ENCODE measurements around the gene FAM234B.
"Not testable (repeated sequence)": the region's sequence is repeated elsewhere in the genome, so short reads cannot be mapped to it uniquely, and the experiment has no call there.

FAM234B gene

DNA sequence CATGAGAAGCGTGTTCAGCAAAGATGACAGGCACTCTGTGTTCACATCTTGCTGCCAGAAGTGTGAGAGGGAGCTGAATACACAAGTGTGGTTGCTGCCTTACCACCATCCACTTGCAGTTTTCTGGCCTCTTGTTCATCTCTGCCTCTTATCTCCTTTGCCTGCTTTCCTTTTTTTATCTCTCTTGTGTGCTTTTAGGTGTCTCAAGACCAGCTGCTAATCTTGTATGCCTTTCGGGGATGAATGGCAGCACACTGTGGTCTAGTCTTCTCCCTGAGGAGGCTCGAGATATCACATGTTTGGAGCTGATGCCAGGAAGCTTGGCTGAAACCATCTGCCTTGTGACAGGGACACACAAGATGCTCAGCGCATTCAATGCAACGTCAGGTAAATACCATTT, 17.2 kb downstream of the FAM234B start:
- no peak for DNase-seq (ENCODE audit: low read depth)

DNA sequence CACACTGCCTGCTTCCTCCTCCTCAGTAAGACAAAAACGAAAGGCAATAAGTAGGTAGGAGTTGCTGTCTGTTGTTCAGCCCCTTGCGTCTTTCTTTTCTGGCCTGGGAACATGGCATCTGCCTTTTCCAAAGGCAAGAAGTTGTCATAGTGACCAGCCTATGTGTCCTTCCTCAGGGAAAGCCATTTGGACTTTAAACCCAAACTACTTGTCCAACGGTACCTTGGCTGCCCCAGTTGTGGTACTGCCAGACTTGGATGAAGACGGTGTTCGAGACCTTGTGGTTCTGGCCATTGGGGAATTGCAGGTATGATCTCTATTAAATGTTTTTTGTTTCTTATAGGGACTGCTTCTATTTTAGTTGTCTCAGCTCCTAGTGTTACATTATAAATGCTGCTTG, 18.5 kb downstream of the FAM234B start:
- no peak for DNase-seq (ENCODE audit: low read depth)

DNA sequence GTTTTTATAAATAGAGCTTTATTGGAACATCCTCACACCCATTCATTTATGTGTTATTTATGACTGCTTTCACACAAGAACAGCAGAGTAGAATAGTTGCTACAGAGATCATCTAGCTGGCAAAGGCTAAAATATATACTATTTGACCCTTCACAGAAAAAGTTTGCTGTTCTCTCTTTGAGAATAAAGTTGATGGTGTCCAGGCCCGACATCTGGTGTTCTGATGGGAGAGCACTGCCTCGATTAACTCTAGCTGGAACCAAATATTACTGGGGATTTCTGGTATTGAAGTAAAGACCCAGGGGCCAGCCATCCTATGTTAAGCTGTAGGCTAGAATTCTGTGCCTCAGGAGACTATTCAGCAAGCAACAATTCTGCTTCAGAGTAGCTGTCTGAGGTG, 21.8 kb downstream of the FAM234B start:
- DNase-seq (ENCODE audit: low read depth), result no peak

DNA sequence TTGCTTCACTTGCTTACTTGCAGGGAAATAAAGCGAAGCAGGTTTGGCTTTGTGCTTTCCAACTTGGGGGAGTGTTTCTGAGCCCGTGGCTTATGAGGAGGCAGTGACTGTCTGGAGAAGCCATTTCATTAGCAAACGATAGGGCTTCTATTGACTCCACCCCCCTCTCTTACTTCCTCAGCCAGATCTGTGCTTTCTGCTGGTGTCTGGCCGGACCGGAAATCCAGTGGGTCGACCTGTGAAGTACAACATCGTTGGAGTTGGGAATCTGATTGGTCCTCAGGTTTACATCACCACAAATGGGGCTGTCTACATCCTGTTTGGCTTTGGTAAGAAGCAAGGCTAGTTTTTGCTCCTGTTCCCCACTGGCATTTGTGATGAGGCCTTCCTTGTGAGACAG, 22.3 kb downstream of the FAM234B start:
- DNase-seq (ENCODE audit: low read depth), result no peak

DNA sequence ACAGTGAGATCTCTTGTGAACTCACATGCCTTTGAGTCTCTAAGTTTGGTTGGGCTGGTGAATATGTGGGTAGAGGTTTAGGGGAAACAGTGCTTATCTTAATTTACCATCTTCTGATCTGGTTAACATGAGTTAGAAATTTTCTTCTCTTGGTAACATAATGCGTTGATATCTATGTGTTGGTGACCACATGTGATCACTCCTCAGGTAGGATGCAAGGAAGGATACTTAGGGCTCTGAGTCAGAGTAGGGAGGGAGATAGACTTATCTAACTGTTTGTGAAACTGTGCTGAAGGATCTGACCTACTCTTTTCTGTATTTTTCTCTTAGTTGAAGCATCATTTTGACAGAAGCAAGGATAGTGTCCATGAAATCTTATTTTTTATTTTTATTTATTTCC, 23.1 kb downstream of the FAM234B start:
- no peak for DNase-seq (ENCODE audit: low read depth)

DNA sequence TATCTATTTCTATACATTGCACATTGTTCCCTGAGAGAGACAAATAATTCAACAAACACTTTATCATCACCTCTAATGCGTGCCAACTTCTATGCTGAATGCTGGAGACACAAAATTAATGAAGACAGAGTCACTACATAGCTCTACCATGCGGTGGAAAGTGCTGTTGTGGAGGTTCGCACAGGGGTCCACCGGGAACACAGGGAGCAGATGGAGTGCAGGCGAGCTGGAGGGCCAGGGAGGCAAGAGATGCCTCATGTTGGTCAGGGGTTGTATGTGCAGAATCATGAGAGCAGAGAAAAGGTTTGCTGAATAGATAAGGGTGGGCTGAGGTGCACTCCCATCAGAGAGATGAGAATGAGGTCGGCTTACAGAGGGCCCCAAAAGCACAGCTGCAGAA, 25.2 kb downstream of the FAM234B start:
- DNase-seq (ENCODE audit: low read depth), result no peak

DNA sequence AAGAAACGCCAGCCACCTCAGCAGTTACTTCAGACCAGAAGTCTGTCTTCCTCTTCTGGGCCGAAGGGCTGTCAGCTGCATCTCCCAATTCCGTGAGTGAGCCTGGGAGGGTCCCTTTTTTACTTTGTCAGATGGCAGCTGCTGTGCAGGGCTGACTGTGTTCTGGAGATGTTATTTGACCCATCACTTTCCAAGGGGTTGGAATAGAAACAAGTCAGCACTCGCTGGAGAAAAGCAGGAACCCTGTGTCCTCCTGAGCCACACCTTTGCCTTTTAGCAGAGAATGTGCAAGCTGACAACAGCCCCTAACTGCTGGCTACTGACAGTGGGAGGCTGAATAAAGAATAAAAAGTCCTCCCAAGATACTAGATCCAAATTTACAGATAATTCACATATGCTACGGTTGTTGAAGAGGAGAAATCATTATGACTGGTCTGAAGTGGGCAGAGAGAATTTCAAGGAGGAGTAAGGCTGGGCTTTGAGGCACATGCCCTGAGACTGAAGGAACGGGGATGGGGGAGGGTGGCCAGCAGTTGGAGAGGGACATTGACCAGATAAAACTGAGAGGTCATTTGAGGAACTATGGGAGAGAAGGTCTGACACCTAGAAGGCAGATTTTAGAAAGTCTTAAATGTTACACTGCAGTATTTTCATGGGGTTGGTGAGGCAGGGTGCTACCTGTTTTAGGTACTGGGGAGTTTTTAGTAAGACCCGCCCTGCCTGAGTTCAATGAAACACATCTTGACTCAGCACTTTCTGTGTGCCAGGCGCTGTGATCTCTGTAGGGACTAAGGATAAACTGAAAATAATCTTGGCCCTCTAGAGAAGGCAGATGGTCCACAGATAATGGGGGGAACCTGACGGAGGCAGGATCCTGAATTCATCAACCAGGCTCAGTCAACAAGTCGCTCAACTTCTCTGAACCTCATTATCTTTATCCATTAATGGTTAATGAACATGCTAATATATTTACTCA, 27.4 kb downstream of the FAM234B start:
- DNase-seq (ENCODE audit: low read depth), result no peak

DNA sequence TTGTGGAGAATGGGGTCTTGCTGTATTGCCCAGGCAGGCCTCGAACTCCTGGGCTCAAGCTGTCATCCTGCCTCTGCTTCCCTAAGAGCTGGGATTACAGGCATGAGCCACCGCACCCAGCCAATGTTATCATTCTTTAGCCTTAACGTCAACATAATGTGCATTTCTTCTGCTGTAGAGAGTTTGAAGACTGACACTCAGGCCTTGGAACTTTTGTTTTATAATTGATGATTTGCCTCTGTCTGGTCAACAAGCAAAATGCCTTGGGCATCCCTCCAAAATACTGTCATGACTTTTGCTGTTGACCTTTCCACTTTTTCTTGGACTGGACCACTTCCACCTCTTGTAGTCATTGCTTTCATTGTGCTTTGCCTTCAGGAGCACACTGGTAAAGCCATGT, 29.0 kb downstream of the FAM234B start:
- DNase-seq (ENCODE audit: low read depth), result peak; percentile 8

DNA sequence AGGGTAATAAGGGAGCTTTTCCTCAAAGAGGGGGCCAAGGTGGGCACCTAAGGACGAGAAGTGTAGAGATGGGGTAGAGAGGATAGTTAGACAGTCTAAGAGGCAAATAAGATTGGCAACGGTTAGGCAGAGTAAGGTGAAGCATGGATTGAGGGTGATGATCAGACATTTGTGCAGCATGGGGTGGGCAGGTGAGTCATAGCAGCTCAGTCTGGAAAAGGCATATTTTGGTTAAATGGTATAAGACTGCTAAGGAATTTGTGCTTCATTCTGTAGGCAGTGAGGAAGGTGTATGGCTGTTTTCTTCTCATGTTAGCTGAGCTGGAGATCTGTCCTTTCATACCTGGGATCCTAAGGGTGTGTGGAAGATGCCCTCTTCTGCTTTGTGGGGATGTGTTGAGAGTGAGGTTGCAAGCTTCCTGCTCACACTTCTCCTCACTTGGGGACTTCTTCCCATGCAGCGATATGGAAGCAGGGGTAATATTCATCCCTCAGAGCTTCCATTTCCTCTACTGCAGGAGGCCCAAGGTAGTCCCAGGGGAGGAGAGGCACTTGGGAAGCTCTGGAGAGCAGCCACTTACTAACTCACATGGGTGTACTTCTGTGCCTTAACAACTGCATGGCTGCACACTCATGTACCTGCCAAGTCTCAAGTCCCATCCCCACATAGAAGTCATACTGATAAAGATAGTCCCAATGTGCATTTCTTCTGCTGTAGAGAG, 30.4 kb downstream of the FAM234B start:
- DNase-seq (ENCODE audit: low read depth), result no peak

DNA sequence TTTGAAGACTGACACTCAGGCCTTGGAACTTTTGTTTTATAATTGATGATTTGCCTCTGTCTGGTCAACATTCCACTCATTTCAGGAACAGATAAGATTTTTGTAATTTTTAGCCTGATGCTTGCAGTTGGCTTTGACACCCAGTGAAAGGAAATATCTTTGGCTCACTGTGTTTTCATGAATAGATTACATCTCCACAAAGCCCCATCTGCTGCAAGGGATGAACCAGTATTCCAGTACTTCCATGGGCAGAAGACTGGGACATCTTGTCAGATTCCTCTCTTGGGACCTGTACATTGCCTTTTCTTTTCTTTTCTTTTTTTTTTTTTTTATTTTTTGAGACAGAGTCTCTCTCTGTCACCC, 30.9 kb downstream of the FAM234B start:
- DNase-seq (ENCODE audit: low read depth), result no peak

DNA sequence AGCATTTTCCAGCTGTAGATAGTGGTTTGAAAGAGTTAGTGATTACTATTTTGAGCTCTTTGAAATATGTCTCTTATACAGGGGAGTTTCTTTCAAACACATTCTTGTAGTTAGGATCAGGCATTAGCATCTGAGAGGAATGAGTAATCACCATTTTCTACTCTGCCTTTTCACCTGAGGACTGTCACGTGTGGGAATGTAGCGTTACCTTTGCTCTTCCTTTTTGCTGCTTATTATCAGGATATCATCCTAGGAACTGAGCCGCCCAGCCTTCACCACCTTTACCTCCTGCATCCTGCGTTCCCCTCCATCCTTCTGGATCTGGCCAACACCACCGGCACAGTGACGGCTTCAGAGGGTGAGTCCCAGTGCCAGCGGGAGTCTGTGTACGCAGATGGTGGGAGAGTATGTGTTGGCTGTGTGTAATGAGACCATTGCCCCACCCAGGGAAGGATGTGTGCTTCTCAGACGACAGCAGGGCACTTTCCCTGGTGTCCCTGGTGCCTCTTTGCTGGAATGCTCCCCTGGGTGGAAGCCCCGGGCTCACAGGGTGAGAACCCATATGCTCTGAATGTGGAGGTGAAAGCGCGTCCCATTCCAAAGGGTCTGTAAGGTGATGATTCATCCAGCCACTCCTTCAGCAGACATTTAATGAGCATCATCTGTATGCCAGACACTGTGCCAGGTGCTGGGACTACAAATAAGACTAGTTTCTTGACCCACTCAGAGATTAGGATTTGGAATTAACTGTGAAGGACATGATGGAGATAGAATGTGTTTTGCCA, 31.8 kb downstream of the FAM234B start:
- no peak for DNase-seq (ENCODE audit: low read depth)

DNA sequence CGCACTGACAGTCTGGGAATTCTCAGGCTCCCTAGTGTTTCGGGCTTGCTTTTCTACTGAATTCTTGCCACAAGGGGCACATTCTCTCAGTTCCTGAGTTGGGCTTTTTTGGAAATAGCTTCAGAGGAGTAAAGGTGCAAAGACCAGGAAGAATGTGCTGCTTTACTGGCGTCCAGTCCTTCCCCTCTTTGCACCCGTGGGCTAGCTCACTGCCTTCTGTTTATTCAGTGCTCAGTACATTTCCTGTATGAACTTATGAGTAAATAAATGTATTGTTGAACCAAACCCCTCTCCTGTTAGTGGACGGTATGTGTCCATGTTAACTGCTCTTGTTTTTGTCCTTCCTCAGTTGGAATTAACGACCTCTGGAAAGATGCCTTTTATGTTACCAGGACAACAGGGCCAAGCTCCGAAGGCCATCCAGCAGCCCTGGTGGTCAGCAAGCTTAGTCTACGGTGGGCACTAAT, 35.3 kb downstream of the FAM234B start:
- DNase-seq (ENCODE audit: low read depth), result no peak

DNA sequence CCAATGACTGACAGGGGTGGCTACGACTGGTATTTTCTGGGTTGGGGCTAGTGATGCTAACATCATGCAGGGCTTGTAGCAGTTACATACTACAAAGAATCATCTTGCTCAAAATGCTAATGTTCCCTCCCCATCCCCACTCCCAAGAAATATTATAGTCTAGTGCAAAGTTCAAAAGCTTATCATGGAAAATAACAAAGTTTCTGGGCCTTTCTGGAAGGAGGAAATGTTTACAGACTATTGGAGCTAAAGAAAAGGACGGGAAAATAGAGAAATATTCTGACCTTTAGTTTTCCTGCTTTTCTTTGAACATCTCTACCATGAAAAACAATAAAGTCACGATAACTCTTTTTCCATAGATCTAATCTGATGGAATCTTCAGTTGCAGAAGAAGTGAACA, 36.1 kb downstream of the FAM234B start:
- no peak for DNase-seq (ENCODE audit: low read depth)

DNA sequence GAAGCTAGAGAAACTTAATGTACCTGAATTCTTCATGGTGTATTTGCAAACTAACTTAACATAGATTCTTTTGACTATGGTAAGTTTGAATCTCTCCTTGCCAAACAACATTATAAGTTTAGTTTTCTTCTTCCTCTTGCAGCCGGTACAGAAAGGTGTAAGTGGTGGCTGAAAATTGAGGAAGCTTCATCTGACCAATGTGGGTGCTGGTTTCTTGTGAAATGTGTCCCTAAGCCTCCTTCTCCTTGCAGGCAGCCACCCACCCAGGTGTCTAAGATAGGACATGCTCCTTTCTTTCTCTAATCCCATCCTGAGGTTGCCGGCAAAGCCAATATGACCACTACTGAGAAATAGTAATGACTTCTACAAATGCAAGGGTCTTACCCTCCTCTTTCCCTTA, 38.7 kb downstream of the FAM234B start:
- no peak for DNase-seq (ENCODE audit: low read depth)

DNA sequence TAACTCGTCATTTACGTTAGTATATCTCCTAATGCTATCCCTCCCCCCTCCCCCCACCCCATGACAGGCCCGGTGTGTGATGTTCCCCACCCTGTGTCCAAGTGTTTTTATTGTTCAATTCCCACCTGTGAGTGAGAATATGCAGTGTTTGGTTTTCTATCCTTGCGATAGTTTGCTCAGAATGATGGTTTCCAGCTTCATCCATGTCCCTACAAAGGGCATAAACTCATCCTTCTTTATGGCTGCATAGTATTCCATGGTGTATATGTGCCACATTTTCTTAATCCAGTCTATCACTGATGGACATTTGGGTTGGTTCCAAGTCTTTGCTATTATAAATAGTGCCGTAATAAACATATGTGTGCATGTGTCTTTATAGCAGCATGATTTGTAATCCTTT, 39.5 kb downstream of the FAM234B start:
- DNase-seq (ENCODE audit: low read depth), result not testable (repeated sequence)

DNA sequence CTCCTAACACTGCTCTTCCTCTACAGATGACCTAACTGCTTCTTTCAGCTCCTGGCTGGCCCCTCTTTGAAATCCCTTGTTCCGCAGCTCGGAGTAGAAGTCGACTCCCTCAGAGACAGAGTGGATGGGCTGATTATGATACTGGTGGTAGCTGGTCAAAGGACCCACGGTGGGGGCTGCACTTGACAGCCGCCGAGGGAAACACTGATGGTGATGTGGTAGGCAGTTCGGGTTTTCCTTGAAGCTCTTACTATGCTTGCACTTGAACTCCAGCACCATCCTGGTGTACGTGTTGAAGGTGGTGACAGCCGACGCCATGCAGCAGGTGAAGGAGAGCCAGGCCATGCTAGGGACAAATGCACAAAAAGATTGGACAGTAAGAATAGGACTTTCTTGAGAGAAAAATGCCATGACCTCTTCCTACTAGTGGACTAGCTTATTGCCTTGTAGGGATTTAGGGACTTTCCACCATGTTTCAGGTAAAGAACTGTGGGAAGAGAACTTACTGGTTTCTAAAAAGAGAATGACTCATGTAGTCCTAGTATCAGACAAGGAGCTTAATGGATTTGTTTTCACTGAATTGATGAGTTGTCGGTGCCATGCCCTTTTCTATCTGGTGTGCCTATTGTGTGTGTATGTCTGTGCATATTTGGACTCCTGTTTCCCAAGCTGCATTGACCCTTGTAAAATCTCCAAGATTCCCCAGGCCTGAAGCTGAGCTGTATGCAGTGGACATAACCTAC, 40.9 kb downstream of the FAM234B start:
- no peak for DNase-seq (ENCODE audit: low read depth)

DNA sequence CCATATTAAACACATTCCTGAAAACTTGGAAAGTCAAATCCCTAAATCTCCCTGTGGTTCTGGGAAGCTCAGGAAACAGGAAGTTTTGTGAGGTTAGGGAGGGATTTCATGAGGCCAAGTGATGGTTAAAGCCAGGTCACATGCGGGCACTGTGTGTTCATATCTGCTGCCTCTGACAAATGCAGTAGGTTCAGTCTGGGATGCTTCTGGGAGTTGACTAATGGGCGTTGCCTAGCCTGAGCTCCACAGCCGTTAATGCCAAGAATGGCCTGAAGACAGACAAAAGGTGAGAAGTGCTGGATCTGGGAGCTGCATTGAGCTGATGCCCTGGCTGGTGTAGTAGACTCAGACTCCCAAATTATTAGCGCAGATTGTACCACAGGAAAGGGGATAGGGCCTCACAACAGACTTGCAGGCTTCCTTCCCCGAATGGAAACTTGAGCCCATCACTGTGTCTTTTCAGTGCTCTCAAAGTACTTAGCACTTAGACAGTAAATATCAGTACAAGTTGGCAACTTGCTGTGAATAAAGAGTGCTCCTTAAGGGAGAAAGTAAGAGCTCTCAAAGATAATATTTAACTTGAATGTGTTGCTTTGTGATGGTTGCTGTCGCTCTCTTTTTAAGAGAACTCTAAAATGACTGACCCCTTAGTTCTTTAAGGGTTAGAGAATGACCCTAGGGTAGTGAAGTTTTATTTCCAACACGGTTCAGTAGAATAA, 41.9 kb downstream of the FAM234B start:
- no peak for DNase-seq (ENCODE audit: low read depth)

DNA sequence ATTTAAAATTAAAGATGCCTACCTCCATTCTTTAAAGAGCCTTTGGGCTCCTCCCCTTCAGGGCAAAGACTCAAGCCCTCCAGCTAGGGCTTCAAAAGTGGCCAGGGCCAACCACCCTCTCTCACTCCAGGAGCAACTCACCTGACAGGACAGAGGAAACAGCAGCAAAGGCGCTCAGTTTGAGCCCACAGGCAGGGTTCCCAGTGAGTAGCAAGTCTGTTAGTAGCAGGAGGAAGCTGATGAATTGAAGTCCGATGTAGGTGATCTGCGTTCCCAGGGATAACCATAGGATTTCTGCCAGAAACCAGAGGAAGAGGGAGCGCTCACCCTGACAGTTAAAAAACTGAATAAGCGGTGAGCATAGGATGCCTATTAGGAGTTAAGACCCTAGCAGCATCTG, 43.6 kb downstream of the FAM234B start:
- no peak for DNase-seq (ENCODE audit: low read depth)

DNA sequence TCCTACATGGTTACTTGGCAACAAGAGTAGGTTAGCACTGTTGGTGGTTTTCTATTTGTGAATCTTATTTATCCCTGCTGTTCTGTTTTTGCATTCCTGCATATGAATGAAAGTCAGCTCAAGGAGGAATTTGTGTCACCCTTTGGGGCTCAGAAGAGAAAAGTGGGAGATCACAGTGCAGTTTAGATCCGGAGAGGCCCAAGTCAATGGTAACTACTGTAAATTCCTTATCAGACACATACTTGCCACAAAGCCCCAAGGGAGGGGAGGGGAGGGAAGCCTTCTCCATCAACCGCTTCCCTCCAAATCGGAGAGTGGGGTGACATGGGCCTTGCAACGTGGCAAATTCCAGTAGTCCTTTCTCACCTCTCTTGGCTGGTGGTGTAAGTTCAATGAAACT, 44.3 kb downstream of the FAM234B start:
- DNase-seq (ENCODE audit: low read depth), result no peak

DNA sequence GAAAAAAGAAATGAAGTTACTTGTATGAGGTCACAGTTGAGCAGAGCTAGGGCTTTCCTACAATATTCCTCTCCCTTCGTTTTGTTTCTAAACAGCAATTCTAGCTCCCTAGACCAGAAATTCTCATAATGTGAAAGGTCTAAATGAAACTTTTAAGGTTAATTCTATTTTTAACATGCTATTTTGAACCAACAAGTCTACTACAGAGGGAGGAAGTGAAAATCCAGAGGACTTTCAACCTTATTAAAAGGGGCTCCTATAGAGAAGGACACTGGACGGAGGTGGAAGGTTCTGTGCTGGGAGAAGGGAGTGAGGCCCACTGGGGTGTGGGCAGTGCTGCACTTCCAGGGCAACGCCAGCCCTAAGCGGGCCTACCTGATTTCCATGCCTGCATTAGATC, 45.9 kb downstream of the FAM234B start:
- DNase-seq (ENCODE audit: low read depth), result no peak

DNA sequence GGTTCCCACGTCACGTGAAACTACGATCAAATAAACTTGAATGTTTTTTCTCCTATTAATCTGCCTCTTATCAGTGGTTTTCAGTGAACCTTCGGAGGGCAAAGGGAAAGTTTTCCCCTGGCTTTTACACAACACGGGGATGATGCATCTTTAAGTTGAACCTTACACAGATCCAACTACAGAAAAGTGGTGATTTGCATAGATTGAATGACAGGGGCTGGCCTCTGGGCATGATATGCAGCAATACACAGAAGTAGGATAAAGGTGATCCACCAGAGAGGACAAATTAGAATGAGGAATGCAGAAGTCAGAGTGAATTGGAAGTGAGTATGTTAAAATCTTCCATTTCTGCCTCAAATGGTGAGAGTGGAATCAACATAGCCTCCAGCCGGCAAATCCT, 47.7 kb downstream of the FAM234B start:
- no peak for DNase-seq (ENCODE audit: low read depth)

Data from stromal cell of bone marrow (primary cell).